GM18861 (cell line): ENCODE measurements around the gene EDNRA.

Experiments used
- ATAC-seq: cut with Tn5 transposase; IDR thresholded peaks from one replicate; pipeline ENCODE4 v1.9.1; 2021; ENCODE audit not compliant: unreplicated experiment

Gene EDNRA

GRCh38 chr4:147586637-147587036 lies 105.7 kb downstream of the EDNRA start:
- ATAC-seq: peak; percentile 84

DNA sequence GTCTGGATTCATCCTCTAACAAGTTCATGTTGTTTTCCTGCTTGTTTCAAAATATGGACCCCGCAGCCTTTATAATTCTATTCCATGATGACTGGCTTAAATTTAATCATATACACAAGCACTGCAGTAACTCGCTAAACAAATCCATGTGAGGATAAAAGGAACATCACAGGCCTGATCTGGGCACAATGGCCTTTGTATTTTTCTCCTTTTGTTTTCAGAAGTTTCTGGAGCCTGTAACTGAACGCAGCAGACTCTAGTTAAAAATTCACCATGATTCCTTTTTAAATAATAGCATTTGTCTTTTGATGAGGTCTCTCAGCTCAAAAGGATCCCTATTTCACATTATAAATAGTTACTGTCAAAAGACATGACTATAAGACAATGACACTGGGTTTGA lies 106.1 kb downstream of the EDNRA start:
- ATAC-seq: no peak

DNA sequence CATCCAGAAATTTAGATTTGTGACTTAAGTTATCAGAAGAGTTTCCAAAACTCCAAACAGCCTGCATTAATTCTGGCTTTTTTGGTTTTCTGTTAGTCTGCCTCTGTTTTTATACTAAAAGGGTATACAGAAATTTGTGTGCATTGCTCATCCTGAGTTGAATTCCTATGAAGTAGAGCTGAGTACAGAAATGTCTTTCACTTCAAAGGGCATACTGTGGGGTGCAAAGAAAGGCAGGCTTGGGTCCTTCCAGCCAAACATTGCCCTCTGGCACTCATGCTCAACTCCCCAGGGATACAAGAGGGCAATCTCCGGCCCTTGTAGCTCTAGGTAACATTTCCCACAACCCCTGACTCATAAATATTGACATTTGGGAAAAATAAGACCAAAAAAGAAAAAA lies 108.7 kb downstream of the EDNRA start:
- ATAC-seq: no peak

DNA sequence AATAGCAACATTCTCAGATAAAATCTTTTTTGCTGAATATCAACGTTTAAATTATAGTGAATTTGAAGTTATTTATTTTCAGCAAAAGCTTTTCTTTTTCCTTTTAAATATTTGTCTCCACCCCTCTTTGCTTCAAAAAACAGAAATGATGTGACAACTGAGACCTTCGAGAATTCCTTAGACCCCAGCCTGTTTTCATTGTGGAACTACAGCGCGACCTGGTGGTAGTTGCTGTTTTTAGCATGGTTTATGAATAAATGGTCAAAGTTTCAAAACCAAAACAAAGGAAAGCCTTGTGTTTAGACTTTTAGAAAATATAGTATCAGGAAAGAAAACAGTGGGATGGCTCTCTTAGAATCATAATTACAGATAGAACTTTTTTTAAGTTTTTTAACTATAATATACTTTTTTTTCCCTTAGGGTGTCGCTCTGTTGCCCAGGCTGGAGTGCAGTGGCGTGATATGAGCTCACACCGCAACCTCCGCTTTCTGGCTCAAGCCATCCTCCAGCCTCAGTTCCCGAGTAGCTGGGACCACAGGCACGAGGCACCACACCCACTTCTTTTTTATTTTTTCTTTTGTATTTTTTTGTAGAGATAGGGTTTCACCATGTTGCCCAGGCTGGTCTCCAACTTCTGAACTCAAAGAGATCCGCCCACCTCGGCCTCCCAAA lies 109.5 kb downstream of the EDNRA start:
- ATAC-seq: no peak

DNA sequence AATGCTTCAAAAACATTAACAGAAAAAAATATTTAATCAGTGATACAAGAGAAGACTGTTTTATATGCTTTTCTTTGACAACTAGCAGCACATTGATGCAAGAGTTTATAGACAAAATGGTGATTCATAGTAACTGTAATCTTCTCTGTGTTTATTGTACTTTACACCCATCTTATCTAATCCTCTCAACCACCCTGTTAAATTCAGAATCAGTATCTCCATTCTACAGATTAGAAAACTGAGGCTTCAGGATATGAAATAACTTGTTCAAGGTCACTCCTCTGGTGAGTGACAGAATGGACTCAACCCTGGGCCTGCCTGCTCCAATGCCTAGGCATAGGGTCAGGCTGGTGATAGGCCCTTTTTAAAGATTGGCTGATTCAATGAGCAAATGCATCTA lies 110.2 kb downstream of the EDNRA start:
- no peak for ATAC-seq

- no peak for ATAC-seq
Measured at GRCh38 chr4:147594107-147594506, 113.2 kb downstream of the EDNRA start.
